CD4-positive, alpha-beta T cell treated with Interleukin-17A for 4 hours (primary cell): Measurements from ENCODE around the gene THOP1.
A peak's percentile ranks its signal among the peaks of the same experiment; 100 is the strongest.

ENCODE experiments used
- DNase-seq: peaks from one replicate; pipeline ENCODE4 v3.0.0-alpha.2; 2020; ENCODE audit warnings: mixed read lengths

Gene THOP1

GRCh38 chr19:2785244-2785997 lies at the start of gene THOP1:
Gene THOP1, plus strand, starts transcription at chr19:2785503. Its CDS starts 160 bp downstream, at chr19:2785663.
- DNase-seq: peak; percentile 99

GRCh38 chr19:2736550-2737190 lies 48.6 kb upstream of the THOP1 start:
- DNase-seq: no peak

GRCh38 chr19:2739602-2740313 lies 45.5 kb upstream of the THOP1 start, which contains the start of gene SLC39A3:
Gene SLC39A3, minus strand, starts transcription at chr19:2740017. Its CDS starts 2,760 bp downstream, at chr19:2737257.
- DNase-seq: peak; percentile 98

GRCh38 chr19:2740314-2740656 lies 45.0 kb upstream of the THOP1 start:
- no peak for DNase-seq

GRCh38 chr19:2743099-2743498 lies 42.2 kb upstream of the THOP1 start:
- no peak for DNase-seq

- no peak for DNase-seq
These were observed 41.2 kb upstream of the THOP1 start for GRCh38 chr19:2744113-2744512.

GRCh38 chr19:2747349-2747748 lies 38.0 kb upstream of the THOP1 start:
- no peak for DNase-seq

GRCh38 chr19:2750808-2751437 lies 34.4 kb upstream of the THOP1 start:
- no peak for DNase-seq

- no peak for DNase-seq
These were observed 33.9 kb upstream of the THOP1 start for GRCh38 chr19:2751438-2751830.

GRCh38 chr19:2754659-2755447 lies 30.4 kb upstream of the THOP1 start:
- DNase-seq: no peak

GRCh38 chr19:2755448-2755705 lies 29.9 kb upstream of the THOP1 start:
- no peak for DNase-seq

GRCh38 chr19:2755811-2756210 lies 29.5 kb upstream of the THOP1 start:
- DNase-seq: no peak

- DNase-seq: no peak
These were observed 28.8 kb upstream of the THOP1 start for GRCh38 chr19:2756477-2756876.

- no peak for DNase-seq
These were observed 28.1 kb upstream of the THOP1 start for GRCh38 chr19:2756921-2757881.

GRCh38 chr19:2758601-2759313 lies 26.5 kb upstream of the THOP1 start:
- no peak for DNase-seq

- DNase-seq: no peak
These were observed 25.9 kb upstream of the THOP1 start for GRCh38 chr19:2759362-2759761.

GRCh38 chr19:2759965-2760364 lies 25.3 kb upstream of the THOP1 start:
- no peak for DNase-seq

- DNase-seq: no peak
These were observed 24.0 kb upstream of the THOP1 start for GRCh38 chr19:2761309-2761677.

GRCh38 chr19:2761876-2762782 lies 23.2 kb upstream of the THOP1 start:
- DNase-seq: no peak
